GM12878 (cell line): Measurements from ENCODE around the gene KCNN3. TPM values are rescaled to one million over a fixed set of nuclear protein-coding genes. Genes with fewer than 3 reads are reported as not detected.

Source experiments
- ATAC-seq: fragments of 200-7000 bp; cut with Tn5 transposase; 3 replicates; pipeline ENCODE4 v1.9.1; 2020; ENCODE audit warnings: mild to moderate bottlenecking, moderate library complexity
- BruUV-seq: library from RNA; stranded (reverse); fragments of 400-500 nt; replicated peaks from 2 replicates; lab custom pipeline; 2021; lab: Mats Ljungman, UMichigan
- CTCF ChIA-PET: fragments of 300-600 bp; sonication (Branson Sonifier 250); formaldehyde crosslinking; extraction: SDS; loops from one replicate; lab custom pipeline; 2021; ENCODE audit warnings: inconsistent platforms; lab: Yijun Ruan, JAX
- POLR2A ChIA-PET: fragments of 350-600 bp; formaldehyde crosslinking; extraction: SDS; loops from one replicate; lab custom pipeline; 2021; ENCODE audit warnings: inconsistent platforms; lab: Charles Lee
- RAD21 ChIA-PET: fragments of 300-600 bp; sonication (Branson Sonifier 250); formaldehyde crosslinking; loops from one replicate; lab custom pipeline; 2023; ENCODE audit warnings: antibody characterized with exemption; ENCODE audit not compliant: unreplicated experiment; lab: Charles Lee
- SMC1A ChIA-PET: fragments of 300-600 bp; sonication (Branson Sonifier 250); formaldehyde crosslinking; loops from one replicate; lab custom pipeline; 2023; ENCODE audit not compliant: unreplicated experiment, uncharacterized antibody; lab: Charles Lee
- DNase-seq: peaks from one replicate; pipeline ENCODE4 v3.0.0-alpha.2; 2011; ENCODE audit warnings: low read depth, low spot score
- FAIRE-seq: peaks from 3 replicates; lab custom pipeline; 2011; peaks lifted over from hg19 to GRCh38; lab: Jason Lieb, UNC
- H2AFZ ChIP-seq: 2 replicates; pipeline ENCODE4 v1.6.0; 2011; ENCODE audit warnings: low read depth, low read length, control low read depth; ENCODE audit not compliant: control insufficient read depth
- H3K27ac ChIP-seq: 2 replicates; pipeline ENCODE4 v1.5.1; 2011; ENCODE audit warnings: control low read depth; ENCODE audit not compliant: control insufficient read depth, insufficient read depth
- H3K27me3 ChIP-seq, 2 experiments: replicated peaks in 1 of 2; 2 replicates each; pipeline versions ENCODE4 v1.6.0 to v1.6.1; 2011; ENCODE audit warnings: low read length in 1 of 2; ENCODE audit not compliant: control insufficient read depth in 2 of 2, insufficient read depth in 2 of 2
- H3K36me3 ChIP-seq, 2 experiments: 2 replicates each; pipeline ENCODE4 v1.5.1; 2011; ENCODE audit warnings: low read length in 1 of 2; ENCODE audit not compliant: control insufficient read depth in 2 of 2, insufficient read depth in 2 of 2
- H3K4me1 ChIP-seq: 2 replicates; pipeline ENCODE4 v1.6.1; 2011; ENCODE audit warnings: mild to moderate bottlenecking, low read length, moderate library complexity, mixed read lengths; ENCODE audit not compliant: control insufficient read depth, insufficient read depth
- H3K4me2 ChIP-seq: 2 replicates; pipeline ENCODE4 v1.6.0; 2011; ENCODE audit warnings: control low read depth; ENCODE audit not compliant: control insufficient read depth, insufficient read depth
- H3K4me3 ChIP-seq: fragments of 200-600 bp; sonication (generic); 2 replicates; pipeline ENCODE4 v1.5.1; 2016
- H3K79me2 ChIP-seq: 2 replicates; pipeline ENCODE4 v1.6.0; 2011; ENCODE audit warnings: low read length; ENCODE audit not compliant: control insufficient read depth, insufficient read depth
- H3K9ac ChIP-seq: 2 replicates; pipeline ENCODE4 v1.8.0; 2011; ENCODE audit warnings: low read length, control low read depth, mixed read lengths; ENCODE audit not compliant: control insufficient read depth, insufficient read depth
- H3K9me3 ChIP-seq: replicated peaks from 3 replicates; pipeline ENCODE4 v1.5.1; 2011; ENCODE audit warnings: mild to moderate bottlenecking, low read length; ENCODE audit not compliant: control insufficient read depth, insufficient read depth
- H4K20me1 ChIP-seq: 2 replicates; pipeline ENCODE4 v1.6.0; 2011; ENCODE audit not compliant: control insufficient read depth, insufficient read depth
- BHLHE40 ChIP-seq, 2 experiments: fragments of 450-650 bp in 1 of 2; IDR thresholded peaks; 2 replicates each; pipeline ENCODE4 v1.6.1; 2011 to 2017; ENCODE audit warnings: low read depth in 2 of 2, borderline replicate concordance in 1 of 2, improper control_type of control experiment in 1 of 2, low read length in 1 of 2, mild to moderate bottlenecking in 1 of 2
- CEBPB ChIP-seq, 2 experiments: fragments of 150-350 bp in 1 of 2; IDR thresholded peaks; 2 replicates each; pipeline ENCODE4 v1.6.1; 2012 to 2014; ENCODE audit warnings: low read depth in 2 of 2, low read length in 2 of 2, borderline replicate concordance in 1 of 2, inconsistent platforms in 1 of 2
- CHD1 ChIP-seq: IDR thresholded peaks from 2 replicates; pipeline ENCODE4 v1.6.1; 2012; ENCODE audit warnings: low read depth, low read length, improper control_type of control experiment
- CREM ChIP-seq: IDR thresholded peaks from 2 replicates; pipeline ENCODE4 v1.6.1; 2014; ENCODE audit warnings: antibody characterized with exemption, low read depth
- EGR1 ChIP-seq, 2 experiments: IDR thresholded peaks; 1 replicate in 1 of 2; 2 replicates in 1 of 2; pipeline ENCODE4 v1.6.1; 2011 to 2012; ENCODE audit warnings: low read depth in 2 of 2, low read length in 2 of 2, borderline replicate concordance in 1 of 2, mild to moderate bottlenecking in 1 of 2, moderate library complexity in 1 of 2
- FOXK2 ChIP-seq: fragments of 450-650 bp; IDR thresholded peaks from 2 replicates; pipeline ENCODE4 v1.6.1; 2017; ENCODE audit warnings: mild to moderate bottlenecking, moderate library complexity
- HDAC6 ChIP-seq: fragments of 200-600 bp; sonication (generic); IDR thresholded peaks from one replicate; pipeline ENCODE4 v1.8.0; 2017; ENCODE audit warnings: antibody characterized with exemption; ENCODE audit not compliant: unreplicated experiment
- IRF4 ChIP-seq: IDR thresholded peaks from 2 replicates; pipeline ENCODE4 v1.6.1; 2011; ENCODE audit warnings: low read depth, low read length
- JUNB ChIP-seq: IDR thresholded peaks from 2 replicates; pipeline ENCODE4 v1.6.1; 2016; ENCODE audit warnings: antibody characterized with exemption, mild to moderate bottlenecking
- MEF2B ChIP-seq: fragments of 450-650 bp; IDR thresholded peaks from 2 replicates; pipeline ENCODE4 v1.6.1; 2018; ENCODE audit warnings: mild to moderate bottlenecking, moderate library complexity; ENCODE audit not compliant: partially characterized antibody, poor library complexity, severe bottlenecking
- MTA2 ChIP-seq: fragments of 450-650 bp; IDR thresholded peaks from 2 replicates; pipeline ENCODE4 v1.6.1; 2016; ENCODE audit warnings: low read depth, mild to moderate bottlenecking, moderate library complexity
- NFIC ChIP-seq: IDR thresholded peaks from 2 replicates; pipeline ENCODE4 v1.6.1; 2012; ENCODE audit warnings: low read depth, mild to moderate bottlenecking, inconsistent platforms, low read length, moderate library complexity
- PKNOX1 ChIP-seq: fragments of 450-650 bp; IDR thresholded peaks from 2 replicates; pipeline ENCODE4 v1.6.1; 2016; ENCODE audit warnings: mild to moderate bottlenecking
- SIX5 ChIP-seq: IDR thresholded peaks from 2 replicates; pipeline ENCODE4 v1.6.1; 2011; ENCODE audit warnings: mild to moderate bottlenecking, low read depth, low read length, moderate library complexity; ENCODE audit not compliant: severe bottlenecking
- SUPT20H ChIP-seq: IDR thresholded peaks from 2 replicates; pipeline ENCODE4 v1.6.1; 2011; ENCODE audit warnings: low read depth, mild to moderate bottlenecking, low read length, moderate library complexity, borderline replicate concordance; ENCODE audit not compliant: control insufficient read depth
- ZZZ3 ChIP-seq: IDR thresholded peaks from 2 replicates; pipeline ENCODE4 v1.6.1; 2011; ENCODE audit warnings: low read depth; ENCODE audit not compliant: control insufficient read depth, insufficient read length
- WGBS: methylation state at CpG from one replicate; pipeline ENCODE4 v1.1.6; 2016; ENCODE audit warnings: low lambda C conversion rate; ENCODE audit not compliant: insufficient replicate concordance, insufficient coverage; ENCODE audit errors: missing lambda C conversion rate; 5-methylcytosine and 5-hydroxymethylcytosine counted together
- in situ Hi-C: fragments of 300-500 bp; cut with MboI; formaldehyde crosslinking; loops from 9 replicates; pipeline ENCODE4 v1.14.3; 2018; ENCODE audit warnings: mixed read lengths
- intact Hi-C: fragments of 100-400 bp; cut with micrococcal nuclease; formaldehyde crosslinking; loops from one replicate; pipeline ENCODE4 v1.14.2; 2022; ENCODE audit not compliant: unreplicated experiment
- polyA plus RNA-seq, 11 experiments: library from polyadenylated mRNA; depleted of rRNA in 4 of 11; unstranded in 6 of 11; stranded (reverse) in 5 of 11; fragments of >200 nt; fragmentation: Nextera tagmentation in 4 of 11; fragmentation: Illumina TruSeq in 1 of 11; extraction: Ambion mirVana in 4 of 11; extraction: Trizol in 1 of 11; gene quantifications; 1 replicate in 1 of 11; 2 replicates in 10 of 11; pipeline versions ENCODE4 v1.2.1 to v1.2.3, GENCODE V29; 2011 to 2016; ENCODE audit warnings: inconsistent platforms in 2 of 11, missing spikeins in 2 of 11, low read depth in 1 of 11
- total RNA-seq, 4 experiments: library from RNA; depleted of rRNA in 3 of 4; stranded (reverse); fragments of >200 nt in 3 of 4; fragmentation: Illumina TruSeq in 1 of 4; extraction: Trizol in 1 of 4; gene quantifications; 2 replicates each; pipeline versions ENCODE4 v1.2.1 to v1.2.3, GENCODE V29; 2013 to 2021

The KCNN3 gene
- total and polyA plus RNA-seq, 10 of the 15 experiments (the other 5 are each of a cell fraction or from before 2014, with no cell fraction given): 3.5 to 26.4 (median 14.9) TPM

- Histone ChIP-seq H3K36me3 (peaks cover 0 to 4% of the 10 kb centered on the region in 2 experiments; a peak in 3 of 4 replicates), H3K79me2 (no peaks in the 10 kb centered on the region), H3K9me3 (no peaks in the 10 kb centered on the region), H2AFZ (no peak overlapping the region), H3K9ac (no peak overlapping the region), H3K27ac (no peak overlapping the region), H3K27me3 (no peaks in the 10 kb centered on the region), H4K20me1 (no peaks in the 10 kb centered on the region; the same call in 1 of the 2 replicates), H3K4me2 (no peak overlapping the region), H3K4me3 (no peak overlapping the region), H3K4me1 (peaks cover 4% of the 10 kb centered on the region)
- ChIA-PET SMC1A (interaction anchor here (0.5 kb wide), 1 partner anchor 146 kb away, joined by 3 read pairs; no protein-coding TSS in a partner anchor), CTCF (interaction anchor here (0.7 to 1.5 kb wide), 2 partner anchors 10 to 13 kb away, joined by 3 read pairs; no protein-coding TSS in a partner anchor), POLR2A (no interaction called here), RAD21 (no interaction called here)
- peak; percentile 60 for TF ChIP-seq MEF2B
- TF ChIP-seq CEBPB (IDR thresholded peaks at IDR 0.05; ENCODE audit: borderline replicate concordance in 1 of 2, low read depth in 2 of 2, low read length in 2 of 2): no peak
- intact Hi-C loops (no loop called here), in situ Hi-C loops (no loop called here)
- DNase-seq (no peak), ATAC-seq (no peak), FAIRE-seq (no peak)
- WGBS: 91% methylated on average over 12 of the region's 12 CpGs
- BruUV-seq: no TSS peak
These were observed 134.8 kb downstream of the KCNN3 start for GRCh38 chr1:154735061-154735803.

- ATAC-seq (no peak), DNase-seq (no peak), FAIRE-seq (no peak)
- Histone ChIP-seq H2AFZ (no peak overlapping the region), H3K27ac (no peak overlapping the region), H3K4me3 (no peak overlapping the region), H3K4me2 (no peak overlapping the region), H3K79me2 (no peaks in the 10 kb centered on the region), H4K20me1 (no peaks in the 10 kb centered on the region; the same call in 1 of the 2 replicates), H3K9ac (no peak overlapping the region), H3K9me3 (no peaks in the 10 kb centered on the region), H3K36me3 (peaks cover 0 to 4% of the 10 kb centered on the region in 2 experiments; a peak in 2 of 4 replicates), H3K4me1 (peaks cover 9% of the 10 kb centered on the region), H3K27me3 (no peaks in the 10 kb centered on the region)
- POLR2A ChIA-PET: no interaction called here
- intact Hi-C loops: no loop called here
- SMC1A ChIA-PET: no interaction called here
- CTCF ChIA-PET: interaction anchor here (0.7 kb wide), 1 partner anchor 24 kb away, joined by 3 read pairs; no protein-coding TSS in a partner anchor
- no TSS peak for BruUV-seq
- RAD21 ChIA-PET: no interaction called here
- 67% methylated on average over 4 of the region's 4 CpGs for WGBS
- in situ Hi-C loops: no loop called here
- TF ChIP-seq FOXK2 (no peak), JUNB (no peak), SIX5 (no peak), CREM (no peak), IRF4 (no peak), EGR1 (IDR thresholded peaks at IDR 0.05; ENCODE audit: borderline replicate concordance in 1 of 2, low read depth in 2 of 2, low read length in 2 of 2) (no peak), SUPT20H (no peak), ZZZ3 (no peak), NFIC (no peak), CHD1 (no peak), HDAC6 (no peak), BHLHE40 (IDR thresholded peaks at IDR 0.05; ENCODE audit: borderline replicate concordance in 1 of 2, low read depth in 2 of 2, low read length in 1 of 2) (no peak), MTA2 (no peak), PKNOX1 (no peak)
These were observed 136.5 kb downstream of the KCNN3 start for GRCh38 chr1:154733621-154734020.
